PC-9 (cell line): Measurements from ENCODE around the gene TMEM119. TPM values are rescaled to one million over a fixed set of nuclear protein-coding genes. Genes with fewer than 3 reads are reported as not detected.

ENCODE experiments used
- BruUV-seq: library from RNA; stranded (reverse); fragments of 400-500 nt; replicated peaks from 2 replicates; lab custom pipeline; 2021; lab: Mats Ljungman, UMichigan
- CTCF ChIA-PET: fragments of 300-600 bp; sonication (Branson Sonifier 250); formaldehyde crosslinking; loops from one replicate; lab custom pipeline; 2022; ENCODE audit warnings: antibody characterized with exemption; lab: Charles Lee
- POLR2A ChIA-PET: fragments of 300-600 bp; sonication (Branson Sonifier 250); formaldehyde crosslinking; loops from one replicate; lab custom pipeline; 2022; ENCODE audit warnings: antibody characterized with exemption; ENCODE audit not compliant: unreplicated experiment; lab: Charles Lee
- DNase-seq, 2 experiments: peaks; one replicate each; pipeline versions ENCODE4 v3.0.0 to v3.0.0-alpha.2; 2015 to 2022; ENCODE audit warnings: mixed read lengths in 1 of 2
- H2AFZ ChIP-seq: fragments of 200-600 bp; sonication (generic); 2 replicates; pipeline ENCODE4 v1.8.1; 2017; ENCODE audit warnings: antibody characterized with exemption
- H3F3A ChIP-seq: fragments of 200-600 bp; sonication (generic); 2 replicates; pipeline ENCODE4 v1.8.1; 2017; ENCODE audit warnings: antibody characterized with exemption, mild to moderate bottlenecking, low read depth; ENCODE audit not compliant: insufficient read depth
- H3K27ac ChIP-seq: fragments of 200-600 bp; sonication (generic); 2 replicates; pipeline ENCODE4 v1.6.1; 2016; ENCODE audit warnings: mixed run types
- H3K27me3 ChIP-seq: fragments of 200-600 bp; sonication (generic); 2 replicates; pipeline ENCODE4 v1.6.1; 2016; ENCODE audit warnings: low read depth, mixed run types; ENCODE audit not compliant: insufficient read depth
- H3K36me3 ChIP-seq: fragments of 200-600 bp; sonication (generic); 2 replicates; pipeline ENCODE4 v1.6.1; 2016; ENCODE audit warnings: low read depth, mixed run types
- H3K4me1 ChIP-seq: fragments of 200-600 bp; sonication (generic); replicated peaks from 2 replicates; pipeline ENCODE4 v1.6.1; 2016; ENCODE audit warnings: mixed run types; ENCODE audit not compliant: insufficient read depth
- H3K4me2 ChIP-seq: fragments of 200-600 bp; sonication (generic); 2 replicates; pipeline ENCODE4 v1.6.1; 2017; ENCODE audit warnings: mixed run types
- H3K4me3 ChIP-seq: fragments of 200-600 bp; sonication (generic); 2 replicates; pipeline ENCODE4 v1.6.1; 2016; ENCODE audit warnings: mixed run types
- H3K79me2 ChIP-seq: fragments of 200-600 bp; sonication (generic); 2 replicates; pipeline ENCODE4 v1.6.1; 2017; ENCODE audit warnings: low read depth, mixed run types
- H3K9me2 ChIP-seq: fragments of 200-600 bp; sonication (generic); 2 replicates; pipeline ENCODE4 v1.8.1; 2017; ENCODE audit warnings: mild to moderate bottlenecking; ENCODE audit not compliant: insufficient read depth
- H3K9me3 ChIP-seq: fragments of 200-600 bp; sonication (generic); 2 replicates; pipeline ENCODE4 v1.8.1; 2016; ENCODE audit warnings: low read depth; ENCODE audit not compliant: insufficient read depth
- H4K20me1 ChIP-seq: fragments of 200-600 bp; sonication (generic); 2 replicates; pipeline ENCODE4 v1.8.1; 2017; ENCODE audit not compliant: insufficient read depth
- EZH2 ChIP-seq: fragments of 200-600 bp; sonication (generic); IDR thresholded peaks from 2 replicates; pipeline ENCODE4 v1.8.0; 2017; ENCODE audit warnings: antibody characterized with exemption, low read depth
- intact Hi-C: fragments of 100-400 bp; cut with micrococcal nuclease; formaldehyde crosslinking; loops from one replicate; pipeline ENCODE4 v1.10.0; 2022; ENCODE audit not compliant: unreplicated experiment
- total RNA-seq: library from RNA; stranded (reverse); gene quantifications from 2 replicates; pipeline ENCODE4 v1.2.3, GENCODE V29; 2021
- TF ChIP-seq, protein P1 (sequence below): fragments of 200-600 bp; sonication (generic); conservative IDR thresholded peaks from 2 replicates; pipeline ENCODE4 v1.6.1; 2017; ENCODE audit warnings: mixed run types, antibody characterized with exemption, mild to moderate bottlenecking, moderate library complexity

Gene TMEM119
- total RNA-seq, 1 experiment from 2014 or later = not detected

DNA sequence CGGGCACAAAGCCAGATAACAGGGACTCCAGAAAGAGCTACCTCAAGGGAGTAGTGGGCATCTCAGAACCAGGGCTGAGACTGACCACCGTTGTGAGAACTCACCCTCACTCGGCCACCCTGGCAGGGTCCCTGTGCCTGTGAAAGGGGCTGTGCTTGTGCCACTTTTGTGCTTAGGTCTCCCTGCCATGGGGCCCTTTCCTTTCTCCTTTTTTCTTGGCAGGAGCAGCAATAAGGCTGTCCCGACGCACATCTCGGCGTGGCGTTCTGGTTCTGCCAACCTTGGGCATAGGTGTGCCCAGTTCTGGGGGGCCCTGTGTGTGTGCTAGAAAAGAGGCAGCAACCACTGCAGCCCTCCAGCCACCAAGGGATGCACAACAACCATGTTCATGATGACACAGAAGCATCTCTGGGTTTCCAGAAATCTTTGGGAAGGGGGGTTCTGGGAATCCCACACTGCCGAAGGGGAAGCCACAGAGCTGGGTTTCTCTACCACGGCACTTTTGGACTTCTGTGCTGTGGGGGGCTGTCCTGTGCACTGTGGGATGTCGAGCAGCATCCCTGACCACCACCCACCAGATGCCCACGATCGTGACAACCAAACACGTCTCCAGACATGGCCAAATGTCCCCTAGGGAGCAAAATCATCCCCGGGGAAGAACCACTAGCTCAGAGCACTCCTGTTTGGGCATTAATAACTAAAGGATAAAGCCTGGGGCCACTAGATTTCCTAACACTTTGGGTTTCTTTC is 13.1 kb upstream of the TMEM119 start:
- no peaks in the 10 kb centered on the region for H4K20me1 ChIP-seq
- H3K9me2 ChIP-seq = no peaks in the 10 kb centered on the region
- no peaks in the 10 kb centered on the region for H3K79me2 ChIP-seq
- no peaks in the 10 kb centered on the region for H3K36me3 ChIP-seq
- CTCF ChIA-PET = interaction anchor here (0.6 kb wide), 1 partner anchor 741 kb away, joined by 8 read pairs; no protein-coding TSS in a partner anchor
- no peak overlapping the region for H2AFZ ChIP-seq
- DNase-seq = no peak
- H3K27ac ChIP-seq = no peak overlapping the region
- H3K4me1 ChIP-seq = 0 out of 2 replicates have a peak, but pooled peaks cover 5% of the 10 kb centered on the region
- H3K4me2 ChIP-seq = no peak overlapping the region
- intact Hi-C loops = loop anchor here (10.0 kb wide), 2 partner anchors 96 to 696 kb away; partner anchors contain the start of gene FICD
- no TSS peak for BruUV-seq
- H3K27me3 ChIP-seq = no peaks in the 10 kb centered on the region
- no peak overlapping the region for H3K4me3 ChIP-seq
- H3F3A ChIP-seq = no peaks in the 10 kb centered on the region
- H3K9me3 ChIP-seq = no peaks in the 10 kb centered on the region
- TF ChIP-seq, protein P1, sequence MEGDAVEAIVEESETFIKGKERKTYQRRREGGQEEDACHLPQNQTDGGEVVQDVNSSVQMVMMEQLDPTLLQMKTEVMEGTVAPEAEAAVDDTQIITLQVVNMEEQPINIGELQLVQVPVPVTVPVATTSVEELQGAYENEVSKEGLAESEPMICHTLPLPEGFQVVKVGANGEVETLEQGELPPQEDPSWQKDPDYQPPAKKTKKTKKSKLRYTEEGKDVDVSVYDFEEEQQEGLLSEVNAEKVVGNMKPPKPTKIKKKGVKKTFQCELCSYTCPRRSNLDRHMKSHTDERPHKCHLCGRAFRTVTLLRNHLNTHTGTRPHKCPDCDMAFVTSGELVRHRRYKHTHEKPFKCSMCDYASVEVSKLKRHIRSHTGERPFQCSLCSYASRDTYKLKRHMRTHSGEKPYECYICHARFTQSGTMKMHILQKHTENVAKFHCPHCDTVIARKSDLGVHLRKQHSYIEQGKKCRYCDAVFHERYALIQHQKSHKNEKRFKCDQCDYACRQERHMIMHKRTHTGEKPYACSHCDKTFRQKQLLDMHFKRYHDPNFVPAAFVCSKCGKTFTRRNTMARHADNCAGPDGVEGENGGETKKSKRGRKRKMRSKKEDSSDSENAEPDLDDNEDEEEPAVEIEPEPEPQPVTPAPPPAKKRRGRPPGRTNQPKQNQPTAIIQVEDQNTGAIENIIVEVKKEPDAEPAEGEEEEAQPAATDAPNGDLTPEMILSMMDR = no peak
- no peak for TF ChIP-seq EZH2
- POLR2A ChIA-PET = no interaction called here

DNA sequence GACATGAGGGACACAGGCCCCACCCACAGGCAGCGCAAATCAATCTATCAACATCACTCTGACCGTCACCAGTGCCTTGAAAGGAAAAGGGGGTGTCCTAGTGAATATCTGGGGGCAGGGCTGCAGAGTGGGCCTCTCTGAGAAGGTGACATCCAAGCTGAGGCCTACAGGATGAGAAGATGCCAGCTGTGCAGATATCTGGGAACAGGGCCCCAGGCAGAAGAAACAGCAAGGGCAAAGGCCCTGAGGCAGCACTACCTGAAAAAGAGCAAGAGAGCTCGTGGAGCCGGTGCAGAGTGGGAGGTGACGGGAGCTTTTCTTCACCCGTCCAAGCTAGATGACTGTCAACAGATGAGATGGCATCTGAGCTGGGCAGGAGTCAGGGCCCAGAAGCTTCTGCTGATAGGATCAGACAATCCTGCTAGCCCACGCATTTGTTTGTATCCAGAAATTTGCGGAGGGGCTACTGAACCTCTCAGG is 12.5 kb upstream of the TMEM119 start:
- Histone ChIP-seq H3K4me2 (no peak overlapping the region), H3K4me1 (0 out of 2 replicates have a peak, but pooled peaks cover 5% of the 10 kb centered on the region), H3K9me3 (no peaks in the 10 kb centered on the region), H3K9me2 (no peaks in the 10 kb centered on the region), H2AFZ (no peak overlapping the region), H3K36me3 (no peaks in the 10 kb centered on the region), H3K27ac (no peak overlapping the region), H3K27me3 (no peaks in the 10 kb centered on the region), H3K4me3 (no peak overlapping the region), H4K20me1 (no peaks in the 10 kb centered on the region), H3K79me2 (no peaks in the 10 kb centered on the region), H3F3A (no peaks in the 10 kb centered on the region)
- CTCF ChIA-PET = no interaction called here
- BruUV-seq = no TSS peak
- POLR2A ChIA-PET = no interaction called here
- DNase-seq = no peak
- intact Hi-C loops = loop anchor here (10.0 kb wide), 2 partner anchors 96 to 696 kb away; partner anchors contain the start of gene FICD
- TF ChIP-seq, protein P1 = no peak
- TF ChIP-seq EZH2 = no peak

DNA sequence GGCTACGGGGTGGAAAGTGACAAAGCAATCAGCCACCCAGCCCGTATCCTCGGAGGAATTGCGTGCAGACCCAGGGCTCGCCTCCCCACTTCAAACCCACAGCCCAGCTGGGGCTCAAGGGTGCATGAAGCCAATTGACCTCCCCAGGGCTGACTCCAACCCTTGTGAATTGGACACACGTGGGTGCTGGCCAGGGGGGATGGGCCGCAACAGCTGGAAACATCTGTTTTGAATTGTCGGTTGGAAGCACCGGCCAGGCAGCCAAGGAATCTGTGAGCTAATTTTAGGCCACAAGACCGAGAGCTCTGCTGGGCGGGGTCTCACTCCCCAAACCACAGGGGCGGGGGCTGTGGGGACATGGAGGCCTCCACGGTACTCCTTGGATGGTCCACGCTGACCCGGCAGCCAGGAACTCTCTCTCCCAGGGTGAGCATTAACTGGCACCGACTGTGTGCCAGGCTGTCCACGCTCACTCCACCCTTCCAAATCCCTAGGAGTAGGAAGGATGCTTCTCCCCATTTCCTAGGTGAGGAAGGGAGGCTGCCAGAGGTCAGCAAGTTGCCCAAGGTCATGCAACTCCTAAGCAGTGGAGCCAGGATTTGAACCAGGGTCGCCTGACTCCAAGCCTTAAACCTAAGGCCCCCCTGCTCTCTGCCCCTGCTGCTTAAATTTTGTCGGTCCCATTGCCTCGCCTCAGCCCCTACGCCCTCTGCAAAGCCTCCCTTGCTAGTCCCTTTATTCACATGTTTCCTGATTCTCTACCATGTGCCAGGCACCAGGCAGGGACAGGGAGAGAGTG is 11.9 kb upstream of the TMEM119 start:
- DNase-seq = no peak
- Histone ChIP-seq H3K9me2 (no peaks in the 10 kb centered on the region), H3K4me2 (no peak overlapping the region), H3K27me3 (no peaks in the 10 kb centered on the region), H3F3A (no peaks in the 10 kb centered on the region), H2AFZ (no peak overlapping the region), H3K4me1 (0 out of 2 replicates have a peak, but pooled peaks cover 5% of the 10 kb centered on the region), H3K9me3 (no peaks in the 10 kb centered on the region), H3K27ac (no peak overlapping the region), H4K20me1 (no peaks in the 10 kb centered on the region), H3K79me2 (no peaks in the 10 kb centered on the region), H3K4me3 (no peak overlapping the region), H3K36me3 (no peaks in the 10 kb centered on the region)
- TF ChIP-seq, protein P1 = no peak
- TF ChIP-seq EZH2 = no peak
- intact Hi-C loops = loop anchor here (10.0 kb wide), 2 partner anchors 95 to 695 kb away; partner anchors contain the start of gene FICD
- ChIA-PET CTCF (no interaction called here), POLR2A (no interaction called here)
- no TSS peak for BruUV-seq
